K562 (cell line): ENCODE measurements around the gene TBC1D25. TPM values are rescaled to one million over a fixed set of nuclear protein-coding genes. Genes with fewer than 3 reads are reported as not detected.
A peak's percentile ranks its signal among the peaks of the same experiment; 100 is the strongest.

Experiments
- ATAC-seq: fragments of 200-7000 bp; cut with Tn5 transposase; 3 replicates; pipeline ENCODE4 v1.9.1; 2020; ENCODE audit warnings: moderate library complexity
- BruUV-seq: library from RNA; stranded (reverse); fragments of 400-500 nt; replicated peaks from 2 replicates; lab custom pipeline; 2021; lab: Mats Ljungman, UMichigan
- CTCF ChIA-PET: fragments of 300-600 bp; formaldehyde crosslinking; extraction: SDS; loops from one replicate; lab custom pipeline; 2021; ENCODE audit warnings: low intra/inter-chr PET ratio; lab: Yijun Ruan, JAX
- POLR2A ChIA-PET: fragments of 300-600, 350-650 bp; sonication (Branson Sonifier 250); formaldehyde crosslinking; extraction: SDS; loops from one replicate; lab custom pipeline; 2021; ENCODE audit warnings: antibody characterized with exemption, inconsistent platforms; lab: Yijun Ruan, JAX
- DNase-seq, 4 experiments: peaks; one replicate each; pipeline versions ENCODE4 v3.0.0 to v3.0.0-alpha.2; 2011 to 2018; ENCODE audit warnings: low spot score in 3 of 4, mixed read lengths in 3 of 4; ENCODE audit errors: extremely low read depth in 1 of 4
- FAIRE-seq: peaks from 2 replicates; lab custom pipeline; 2011; peaks lifted over from hg19 to GRCh38; lab: Jason Lieb, UNC
- H2AFZ ChIP-seq: 2 replicates; pipeline ENCODE4 v1.6.0; 2011; ENCODE audit warnings: low read depth, low read length, control low read depth, inconsistent platforms
- H3K27ac ChIP-seq: fragments of 200-600 bp; 3 replicates; pipeline ENCODE4 v1.8.0; 2011; ENCODE audit warnings: low read depth, mild to moderate bottlenecking, control low read depth, inconsistent platforms, low read length, moderate library complexity, mixed read lengths; ENCODE audit errors: extremely low read depth
- H3K27me3 ChIP-seq, 2 experiments: fragments of 300-600 bp in 1 of 2; 2 replicates in 1 of 2; 3 replicates in 1 of 2; pipeline versions ENCODE4 v1.6.0 to v1.8.0; 2011; ENCODE audit warnings: inconsistent platforms in 2 of 2, low read length in 2 of 2, mild to moderate bottlenecking in 1 of 2, mixed read lengths in 1 of 2, moderate library complexity in 1 of 2; ENCODE audit not compliant: control insufficient read depth in 2 of 2, insufficient read depth in 2 of 2
- H3K36me3 ChIP-seq: fragments of 300-600 bp; 3 replicates; pipeline ENCODE4 v1.8.0; 2011; ENCODE audit warnings: mild to moderate bottlenecking, low read length, inconsistent platforms; ENCODE audit not compliant: control insufficient read depth, insufficient read depth
- H3K4me1 ChIP-seq, 2 experiments: fragments of 200-600 bp in 1 of 2; replicated peaks in 1 of 2; 2 replicates in 1 of 2; 3 replicates in 1 of 2; pipeline versions ENCODE4 v1.5.1 to v1.8.0; 2011; ENCODE audit warnings: inconsistent platforms in 2 of 2, low read length in 2 of 2, mild to moderate bottlenecking in 1 of 2, mixed read lengths in 1 of 2, moderate library complexity in 1 of 2; ENCODE audit not compliant: control insufficient read depth in 2 of 2, insufficient read depth in 2 of 2
- H3K4me2 ChIP-seq: 2 replicates; pipeline ENCODE4 v1.6.1; 2011; ENCODE audit warnings: low read length, control low read depth, inconsistent platforms, mixed read lengths; ENCODE audit not compliant: insufficient read depth
- H3K4me3 ChIP-seq: fragments of 200-600 bp; sonication (generic), shearing (Covaris generic); 2 replicates; pipeline ENCODE4 v1.5.1; 2016; ENCODE audit warnings: control low read depth, inconsistent platforms
- H3K79me2 ChIP-seq: fragments of 200-600 bp; 3 replicates; pipeline ENCODE4 v1.8.0; 2011; ENCODE audit warnings: low read length, inconsistent platforms; ENCODE audit not compliant: control insufficient read depth, insufficient read depth
- H3K9ac ChIP-seq, 2 experiments: 2 replicates each; pipeline versions ENCODE4 v1.6.0 to v1.6.1; 2011; ENCODE audit warnings: low read depth in 2 of 2, low read length in 2 of 2, control low read depth in 1 of 2, inconsistent platforms in 1 of 2, mild to moderate bottlenecking in 1 of 2, mixed read lengths in 1 of 2; ENCODE audit not compliant: insufficient read depth in 1 of 2
- H3K9me1 ChIP-seq: one replicate; pipeline ENCODE4 v1.6.0; 2011; ENCODE audit warnings: inconsistent platforms, mild to moderate bottlenecking, low read length, moderate library complexity; ENCODE audit not compliant: control insufficient read depth, insufficient read depth
- H3K9me3 ChIP-seq: replicated peaks from 2 replicates; pipeline ENCODE4 v1.5.1; 2011; ENCODE audit warnings: low read depth, low read length, inconsistent platforms; ENCODE audit not compliant: control insufficient read depth, insufficient read depth
- H4K20me1 ChIP-seq: replicated peaks from 2 replicates; pipeline ENCODE4 v1.6.1; 2011; ENCODE audit warnings: low read length, inconsistent platforms, mixed read lengths; ENCODE audit not compliant: control insufficient read depth, insufficient read depth
- ASH1L ChIP-seq: fragments of 450-650 bp; IDR thresholded peaks from 2 replicates; pipeline ENCODE4 v1.6.1; 2018; ENCODE audit warnings: borderline replicate concordance, mild to moderate bottlenecking, low read depth; ENCODE audit not compliant: partially characterized antibody
- EGR1 ChIP-seq: fragments of 450-650 bp; conservative IDR thresholded peaks from 2 replicates; pipeline ENCODE4 v1.6.1; 2017; ENCODE audit warnings: mild to moderate bottlenecking
- MCM2 ChIP-seq: fragments of 450-650 bp; IDR thresholded peaks from 2 replicates; pipeline ENCODE4 v1.6.1; 2017; ENCODE audit warnings: low read depth, mild to moderate bottlenecking
- MECOM ChIP-seq: fragments of 250-450 bp; sonication (Bioruptor Pico); IDR thresholded peaks from 2 replicates; pipeline ENCODE4 v1.8.0; 2022; ENCODE audit warnings: inconsistent platforms
- NFATC3 ChIP-seq: fragments of 450-650 bp; IDR thresholded peaks from 2 replicates; pipeline ENCODE4 v1.6.1; 2017; ENCODE audit warnings: mild to moderate bottlenecking
- NR3C1 ChIP-seq: sonication (generic); formaldehyde crosslinking; IDR thresholded peaks from 2 replicates; pipeline ENCODE4 v1.8.1; 2022; ENCODE audit warnings: missing genetic modification reagents
- SETDB1 ChIP-seq: IDR thresholded peaks from one replicate; pipeline ENCODE4 v1.6.1; 2012; ENCODE audit warnings: low read length, control low read depth, inconsistent platforms
- SNAPC5 ChIP-seq: fragments of 250-450 bp; sonication (Bioruptor Pico); IDR thresholded peaks from 2 replicates; pipeline ENCODE4 v1.8.0; 2021; ENCODE audit warnings: moderate library complexity, mild to moderate bottlenecking, inconsistent platforms
- ZBED1 ChIP-seq: IDR thresholded peaks from 2 replicates; pipeline ENCODE4 v1.6.1; 2014
- WGBS: fragments of 100-300 bp; shearing (Covaris generic); methylation state at CpG from one replicate; pipeline ENCODE4 v1.1.6; 2016; ENCODE audit warnings: low coverage, mixed read lengths; ENCODE audit not compliant: insufficient coverage; ENCODE audit errors: missing lambda C conversion rate; 5-methylcytosine and 5-hydroxymethylcytosine counted together
- in situ Hi-C: fragments of 300-500 bp; cut with MboI; formaldehyde crosslinking; loops from 4 replicates; pipeline ENCODE4 v1.15.0; 2018; ENCODE audit warnings: inconsistent platforms, mixed read lengths
- intact Hi-C: fragments of 100-400 bp; cut with micrococcal nuclease; formaldehyde crosslinking; loops from 2 replicates; pipeline ENCODE4 v1.14.2; 2022
- polyA plus RNA-seq, 8 experiments: library from polyadenylated mRNA; depleted of rRNA in 4 of 8; stranded (reverse) in 5 of 8; unstranded in 3 of 8; fragments of >200 nt; fragmentation: Nextera tagmentation in 2 of 8; fragmentation: Illumina TruSeq in 1 of 8; extraction: Ambion mirVana in 2 of 8; extraction: Trizol in 1 of 8; gene quantifications; 2 replicates each; pipeline versions ENCODE4 v1.2.1 to v1.2.3, GENCODE V29; 2011 to 2014; ENCODE audit warnings: inconsistent platforms in 1 of 8, missing spikeins in 1 of 8
- total RNA-seq, 7 experiments: library from RNA; depleted of rRNA in 6 of 7; stranded (reverse); fragments of >200 nt in 6 of 7; fragmentation: Illumina TruSeq in 2 of 7; extraction: Trizol in 2 of 7; gene quantifications; 2 replicates each; pipeline versions ENCODE4 v1.2.1 to v1.2.3, GENCODE V29; 2011 to 2021; ENCODE audit warnings: low replicate concordance in 1 of 7

The TBC1D25 gene
- total and polyA plus RNA-seq, 9 of the 15 experiments (the other 6 are each of a cell fraction or from before 2014, with no cell fraction given): 0.62 to 10.6 (median 3.9) TPM

- ChIA-PET POLR2A (no interaction called here), CTCF (no interaction called here)
- no TSS peak for BruUV-seq
- ATAC-seq (no peak), FAIRE-seq (no peak), DNase-seq (no peak)
- H3K4me1 ChIP-seq: peaks cover 5 to 36% of the 10 kb centered on the region in 2 experiments; a peak in 3 of 5 replicates
- H3K4me3 ChIP-seq: no peak overlapping the region
- intact Hi-C loops: no loop called here
- no peaks in the 10 kb centered on the region for H4K20me1 ChIP-seq
- peaks cover 12% of the 10 kb centered on the region for H3K79me2 ChIP-seq
- H3K9me1 ChIP-seq: no peaks in the 10 kb centered on the region
- TF ChIP-seq SETDB1 (no peak), EGR1 (no peak), NR3C1 (CRISPR knock-in tag) (no peak), ZBED1 (no peak), MECOM (CRISPR knock-in tag) (no peak), MCM2 (no peak), NFATC3 (no peak), SNAPC5 (no peak), ASH1L (no peak)
- no peak overlapping the region for H2AFZ ChIP-seq
- no peaks in the 10 kb centered on the region for H3K27me3 ChIP-seq
- 95% methylated on average over 7 of the region's 19 CpGs for WGBS
- H3K9me3 ChIP-seq: no peaks in the 10 kb centered on the region
- in situ Hi-C loops: no loop called here
- H3K27ac ChIP-seq: no peak overlapping the region
- peaks cover 46% of the 10 kb centered on the region; the same call in 2 of the 3 replicates for H3K36me3 ChIP-seq
- peak overlapping the region in 1 of 2 experiments; percentile 35; a peak in 1 of 4 replicates for H3K9ac ChIP-seq
- no peak overlapping the region for H3K4me2 ChIP-seq
Observed at GRCh38 chrX:48600226-48600625, 60.7 kb downstream of the TBC1D25 start.
